ENCODE measurements around the gene CES2. TPM values are rescaled to one million over a fixed set of nuclear protein-coding genes. Genes with fewer than 3 reads are reported as not detected.
"Not testable (repeated sequence)": the region's sequence is repeated elsewhere in the genome, so short reads cannot be mapped to it uniquely, and the experiment has no call there.

The CES2 gene
- total RNA-seq, 1 experiment from 2014 or later, result 45.5 TPM

DNA sequence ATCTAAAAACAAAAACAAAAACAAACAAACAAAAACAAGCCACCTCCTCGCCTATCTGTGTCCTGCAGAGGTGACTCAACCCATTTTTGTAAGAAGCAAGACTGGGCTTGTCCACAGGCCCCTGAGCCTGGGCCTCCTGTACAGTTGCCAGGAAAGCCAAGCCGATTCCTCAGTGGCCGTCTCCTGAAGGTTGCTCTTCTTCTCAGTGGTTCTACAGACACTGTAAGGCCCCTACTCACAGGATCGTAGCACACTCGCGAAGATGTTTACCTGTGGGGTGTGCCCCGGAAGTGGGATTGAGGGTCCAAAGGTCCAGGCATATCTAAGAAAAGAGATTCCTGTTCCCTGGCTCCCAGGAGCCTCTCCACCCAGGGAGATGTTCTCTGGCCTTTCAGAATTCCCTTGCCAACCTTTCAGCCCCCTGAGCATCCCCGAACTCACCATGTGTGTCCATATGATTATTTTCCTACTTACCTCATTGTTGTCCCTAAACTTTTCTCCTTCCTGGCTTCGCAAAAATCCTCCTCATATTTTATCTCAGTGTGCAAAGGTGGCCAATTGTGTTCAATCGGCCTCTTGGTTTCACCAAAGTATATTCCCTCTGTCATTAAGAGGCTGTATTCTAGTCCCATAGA, 18.3 kb downstream of the CES2 start:
- no peak overlapping the region for H3K4me3 ChIP-seq (ENCODE audit: low read depth, low read length)
- Mint-ChIP-seq H3K27ac (ENCODE audit: unreplicated experiment) (peak overlapping the region; percentile 72), H3K4me1 (ENCODE audit: low read depth, unreplicated experiment) (peaks cover 15% of the 10 kb centered on the region), H3K27me3 (ENCODE audit: insufficient read depth, unreplicated experiment) (no peaks in the 10 kb centered on the region), H3K4me3 (ENCODE audit: unreplicated experiment) (peak overlapping the region; percentile 50), H3K36me3 (ENCODE audit: insufficient read depth, unreplicated experiment) (no peaks in the 10 kb centered on the region), H3K9me3 (ENCODE audit: unreplicated experiment) (peaks cover 7% of the 10 kb centered on the region)
- H3K4me1 ChIP-seq, result peaks cover 17% of the 10 kb centered on the region
- CTCF ChIA-PET, result interaction anchor here (0.6 to 1.3 kb wide), 21 partner anchors 7 to 316 kb away, joined by 3 to 11 read pairs (median 3); partner anchors contain the start of genes CES3, CIAO2B, FBXL8 and NAE1
- H3K9me3 ChIP-seq, result no peaks in the 10 kb centered on the region
- no peaks in the 10 kb centered on the region for H3K36me3 ChIP-seq (ENCODE audit: control insufficient read depth, insufficient read depth, low read length)
- intact Hi-C loops (cut with micrococcal nuclease; ENCODE audit: unreplicated experiment), result loop anchor here (1.0 to 2.0 kb wide), 5 partner anchors 24 to 232 kb away; partner anchors contain the start of gene B3GNT9
- TF ChIP-seq CTCF (IDR thresholded peaks at IDR 0.05; ENCODE audit: insufficient read depth in 1 of 2, low read depth in 1 of 2, low read length in 1 of 2, severe bottlenecking in 1 of 2, unreplicated experiment in 1 of 2), result no peak
- no peaks in the 10 kb centered on the region for H3K27me3 ChIP-seq (replicated peaks; ENCODE audit: control insufficient read depth, insufficient read depth, low read length)
- BruUV-seq (replicated peaks), result no TSS peak
- POLR2A ChIA-PET, result interaction anchor here (0.6 kb wide), 1 partner anchor 225 kb away, joined by 5 read pairs; no protein-coding TSS in a partner anchor
- peak; percentile 44 to 73 for DNase-seq

GRCh38 chr16:66954097-66954659, 18.9 kb downstream of the CES2 start:
- Histone ChIP-seq H3K4me3 (ENCODE audit: low read depth, low read length) (no peak overlapping the region), H3K36me3 (ENCODE audit: control insufficient read depth, insufficient read depth, low read length) (no peaks in the 10 kb centered on the region), H3K27me3 (replicated peaks; ENCODE audit: control insufficient read depth, insufficient read depth, low read length) (no peaks in the 10 kb centered on the region), H3K9me3 (no peaks in the 10 kb centered on the region), H3K4me1 (peaks cover 17% of the 10 kb centered on the region)
- H3K4me3 Mint-ChIP-seq (ENCODE audit: unreplicated experiment), result peak overlapping the region; percentile 50
- peaks cover 7% of the 10 kb centered on the region for H3K9me3 Mint-ChIP-seq (ENCODE audit: unreplicated experiment)
- H3K4me1 Mint-ChIP-seq (ENCODE audit: low read depth, unreplicated experiment), result peaks cover 15% of the 10 kb centered on the region
- CTCF ChIA-PET, result interaction anchor here (0.6 to 1.3 kb wide), 21 partner anchors 10 to 560 kb away, joined by 3 to 11 read pairs (median 3); partner anchors contain the start of genes CIAO2B, FBXL8, NAE1 and TRADD
- no peaks in the 10 kb centered on the region for H3K36me3 Mint-ChIP-seq (ENCODE audit: insufficient read depth, unreplicated experiment)
- POLR2A ChIA-PET, result interaction anchor here (0.6 kb wide), 1 partner anchor 224 kb away, joined by 5 read pairs; no protein-coding TSS in a partner anchor
- peak; percentile 81 to 88 for DNase-seq
- no TSS peak for BruUV-seq (replicated peaks)
- H3K27ac Mint-ChIP-seq (ENCODE audit: unreplicated experiment), result peak overlapping the region; percentile 72
- H3K27me3 Mint-ChIP-seq (ENCODE audit: insufficient read depth, unreplicated experiment), result no peaks in the 10 kb centered on the region
- peak; percentile 88 to 90 for TF ChIP-seq CTCF (IDR thresholded peaks at IDR 0.05; ENCODE audit: insufficient read depth in 1 of 2, low read depth in 1 of 2, low read length in 1 of 2, severe bottlenecking in 1 of 2, unreplicated experiment in 1 of 2)
- intact Hi-C loops (cut with micrococcal nuclease; ENCODE audit: unreplicated experiment), result loop anchor here (1.0 to 2.0 kb wide), 5 partner anchors 23 to 231 kb away; partner anchors contain the start of gene B3GNT9

DNA sequence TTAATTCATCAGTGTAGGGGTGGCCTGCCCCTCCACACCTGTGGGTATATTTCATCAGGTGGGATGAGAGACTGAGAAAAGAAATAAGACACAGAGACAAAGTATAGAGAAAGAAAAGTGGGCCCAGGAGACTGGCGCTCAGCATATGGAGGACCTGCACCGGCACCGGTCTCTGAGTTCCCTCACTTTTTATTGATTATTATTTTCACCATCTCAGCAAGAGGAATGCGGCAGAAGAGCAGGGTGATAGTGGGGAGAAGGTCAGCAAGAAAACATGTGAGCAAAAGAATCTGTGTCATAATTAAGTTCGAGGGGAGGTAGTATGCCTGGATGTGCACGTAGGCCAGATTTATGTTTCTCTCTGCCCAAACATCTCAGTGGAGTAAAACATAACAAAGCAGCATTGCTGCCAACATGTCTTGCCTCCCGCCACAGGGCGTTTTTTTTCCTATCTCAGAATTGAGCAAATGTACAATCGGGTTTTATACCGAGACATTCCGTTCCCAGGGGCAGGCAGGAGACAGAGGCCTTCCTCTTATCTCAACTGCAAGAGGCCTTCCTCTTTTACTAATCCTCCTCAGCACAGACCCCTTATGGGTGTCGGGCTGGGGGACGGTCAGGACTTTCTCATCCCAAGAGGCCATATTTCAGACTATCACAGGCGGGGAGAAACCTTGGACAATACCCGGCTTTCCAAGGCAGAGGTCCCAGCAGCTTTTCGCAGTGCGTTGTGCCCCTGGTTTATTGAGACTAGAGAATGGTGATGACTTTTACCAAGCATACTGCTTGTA, 20.2 kb downstream of the CES2 start:
- H3K4me3 Mint-ChIP-seq (ENCODE audit: unreplicated experiment); DNase-seq; H3K9me3 Mint-ChIP-seq (ENCODE audit: unreplicated experiment); H3K36me3 Mint-ChIP-seq (ENCODE audit: insufficient read depth, unreplicated experiment); H3K4me3 ChIP-seq (ENCODE audit: low read depth, low read length); H3K27me3 Mint-ChIP-seq (ENCODE audit: insufficient read depth, unreplicated experiment); H3K36me3 ChIP-seq (ENCODE audit: control insufficient read depth, insufficient read depth, low read length); H3K9me3 ChIP-seq; BruUV-seq (replicated peaks); H3K27ac Mint-ChIP-seq (ENCODE audit: unreplicated experiment); H3K27me3 ChIP-seq (replicated peaks; ENCODE audit: control insufficient read depth, insufficient read depth, low read length); POLR2A ChIA-PET: not testable (repeated sequence)
- H3K4me1 Mint-ChIP-seq (ENCODE audit: low read depth, unreplicated experiment), result peaks cover 15% of the 10 kb centered on the region
- intact Hi-C loops (cut with micrococcal nuclease; ENCODE audit: unreplicated experiment), result loop anchor here (2.0 kb wide), 2 partner anchors 61 to 195 kb away; partner anchors contain the start of gene B3GNT9
- peaks cover 17% of the 10 kb centered on the region for H3K4me1 ChIP-seq
- CTCF ChIA-PET, result interaction anchor here (0.6 to 1.6 kb wide), 2 partner anchors 230 to 291 kb away, joined by 3 to 5 read pairs; no protein-coding TSS in a partner anchor

GRCh38 chr16:66956154-66956457, 20.8 kb downstream of the CES2 start:
- H3K4me1 ChIP-seq, result peaks cover 17% of the 10 kb centered on the region
- H3K4me3 ChIP-seq (ENCODE audit: low read depth, low read length); H3K27me3 Mint-ChIP-seq (ENCODE audit: insufficient read depth, unreplicated experiment); H3K9me3 ChIP-seq; BruUV-seq (replicated peaks); H3K9me3 Mint-ChIP-seq (ENCODE audit: unreplicated experiment); intact Hi-C loops (cut with micrococcal nuclease; ENCODE audit: unreplicated experiment); H3K4me3 Mint-ChIP-seq (ENCODE audit: unreplicated experiment); POLR2A ChIA-PET; H3K36me3 ChIP-seq (ENCODE audit: control insufficient read depth, insufficient read depth, low read length); H3K27ac Mint-ChIP-seq (ENCODE audit: unreplicated experiment); DNase-seq; H3K36me3 Mint-ChIP-seq (ENCODE audit: insufficient read depth, unreplicated experiment); H3K27me3 ChIP-seq (replicated peaks; ENCODE audit: control insufficient read depth, insufficient read depth, low read length): not testable (repeated sequence)
- peaks cover 15% of the 10 kb centered on the region for H3K4me1 Mint-ChIP-seq (ENCODE audit: low read depth, unreplicated experiment)
- CTCF ChIA-PET, result interaction anchor here (0.6 to 1.6 kb wide), 2 partner anchors 229 to 291 kb away, joined by 3 to 5 read pairs; no protein-coding TSS in a partner anchor

Data from Caco-2 (cell line).